Sciatic nerve (tissue), 2 donors: ENCODE measurements around the gene CRYL1. TPM values are rescaled to one million over a fixed set of nuclear protein-coding genes. Genes with fewer than 3 reads are reported as not detected.

Experiments used
- ATAC-seq: fragments of 200-7000 bp; cut with Tn5 transposase; one replicate; pipeline ENCODE4 v1.9.1; 2020; ENCODE audit warnings: mild to moderate bottlenecking, moderate library complexity
- DNase-seq: peaks from one replicate; pipeline ENCODE4 v3.0.0-alpha.2; 2020; ENCODE audit warnings: low spot score
- intact Hi-C: fragments of 100-400 bp; cut with DNase I; formaldehyde crosslinking; loops from one replicate; pipeline ENCODE4 v1.14.2; 2022
- total RNA-seq: library from RNA; stranded (reverse); fragmentation: NEBNext Ultra II Directional; extraction: Animal tissue kit (Norgen Biotek cat#: 25700); gene quantifications from one replicate; pipeline ENCODE4 v1.2.1, GENCODE V29; 2021
- donor health status: DM: no; HTN: no; CAD: no.
- donor health status: DM: no; HTN: no; CAD: no.

The CRYL1 gene
- total RNA-seq, 1 donor from 2014 or later, result 44.8 TPM

DNA sequence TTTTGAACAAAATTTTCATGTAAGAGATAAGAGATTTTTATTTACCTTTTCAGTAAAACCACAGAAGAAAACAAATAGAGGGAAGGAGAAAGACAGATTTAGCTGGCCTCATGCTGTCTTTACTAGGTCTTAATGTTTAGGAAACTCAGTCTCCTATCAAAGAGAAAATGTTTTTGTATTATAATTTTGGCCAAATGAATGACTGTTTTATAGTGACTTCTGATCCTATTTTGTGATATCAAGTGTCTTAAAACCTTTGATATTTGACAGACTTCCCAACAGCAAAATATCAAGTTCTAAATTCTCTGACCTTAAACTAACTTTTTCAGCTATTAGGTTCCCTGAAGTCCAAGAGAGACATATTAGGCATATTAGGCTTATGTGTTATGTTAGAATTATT, 27.0 kb downstream of the CRYL1 start:
- intact Hi-C loops, result loop anchor here (10.0 kb wide), 1 partner anchor 206 kb away; the partner anchor contains the start of gene IL17D
- ATAC-seq (no peak), DNase-seq (no peak)

DNA sequence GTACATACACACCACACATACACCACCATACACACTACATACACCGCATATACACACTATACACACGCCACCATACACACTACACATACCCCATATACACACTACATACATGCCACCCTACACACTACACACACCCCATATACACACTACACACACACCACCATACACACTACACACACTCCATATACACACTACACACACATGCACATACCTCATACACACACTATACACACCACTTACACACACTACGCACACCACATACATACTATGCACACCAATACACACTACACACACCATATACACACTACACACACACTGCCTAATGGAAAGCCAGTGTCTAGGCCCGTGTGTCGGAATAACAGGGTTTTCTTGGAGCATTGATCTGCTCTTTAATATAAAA, 27.5 kb downstream of the CRYL1 start:
- ATAC-seq, result no peak
- no peak for DNase-seq
- intact Hi-C loops, result loop anchor here (10.0 kb wide), 1 partner anchor 207 kb away; the partner anchor contains the start of gene IL17D

DNA sequence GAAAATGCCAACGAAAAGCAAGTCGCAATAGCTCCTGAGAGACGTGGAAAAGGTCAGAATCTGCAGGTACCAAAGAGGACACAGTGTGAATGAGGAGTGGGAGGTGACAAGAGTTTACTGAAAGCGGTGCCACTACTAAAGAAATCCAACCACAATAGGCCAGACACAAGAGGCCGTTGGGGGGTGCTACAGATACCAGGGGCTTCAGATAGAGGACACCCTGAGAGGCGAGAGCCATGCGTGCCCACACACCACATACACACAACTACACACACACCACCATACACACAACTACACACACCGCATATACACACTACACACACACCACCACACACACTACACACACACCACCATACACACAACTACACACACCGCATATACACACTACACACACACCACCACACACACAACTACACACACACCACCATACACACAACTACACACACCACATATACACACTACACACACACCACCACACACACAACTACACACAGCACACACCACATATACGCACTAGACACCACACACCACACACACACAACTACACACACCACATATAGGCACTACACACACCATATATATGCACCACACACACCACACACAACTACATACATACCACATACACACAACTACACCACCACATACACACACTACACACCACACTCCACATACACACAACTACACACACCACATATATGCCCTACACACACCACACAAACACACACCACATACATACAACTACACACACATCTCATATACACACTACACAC, 28.5 kb downstream of the CRYL1 start:
- DNase-seq (no peak), ATAC-seq (no peak)
- intact Hi-C loops, result loop anchor here (10.0 kb wide), 1 partner anchor 208 kb away; the partner anchor contains the start of gene IL17D

DNA sequence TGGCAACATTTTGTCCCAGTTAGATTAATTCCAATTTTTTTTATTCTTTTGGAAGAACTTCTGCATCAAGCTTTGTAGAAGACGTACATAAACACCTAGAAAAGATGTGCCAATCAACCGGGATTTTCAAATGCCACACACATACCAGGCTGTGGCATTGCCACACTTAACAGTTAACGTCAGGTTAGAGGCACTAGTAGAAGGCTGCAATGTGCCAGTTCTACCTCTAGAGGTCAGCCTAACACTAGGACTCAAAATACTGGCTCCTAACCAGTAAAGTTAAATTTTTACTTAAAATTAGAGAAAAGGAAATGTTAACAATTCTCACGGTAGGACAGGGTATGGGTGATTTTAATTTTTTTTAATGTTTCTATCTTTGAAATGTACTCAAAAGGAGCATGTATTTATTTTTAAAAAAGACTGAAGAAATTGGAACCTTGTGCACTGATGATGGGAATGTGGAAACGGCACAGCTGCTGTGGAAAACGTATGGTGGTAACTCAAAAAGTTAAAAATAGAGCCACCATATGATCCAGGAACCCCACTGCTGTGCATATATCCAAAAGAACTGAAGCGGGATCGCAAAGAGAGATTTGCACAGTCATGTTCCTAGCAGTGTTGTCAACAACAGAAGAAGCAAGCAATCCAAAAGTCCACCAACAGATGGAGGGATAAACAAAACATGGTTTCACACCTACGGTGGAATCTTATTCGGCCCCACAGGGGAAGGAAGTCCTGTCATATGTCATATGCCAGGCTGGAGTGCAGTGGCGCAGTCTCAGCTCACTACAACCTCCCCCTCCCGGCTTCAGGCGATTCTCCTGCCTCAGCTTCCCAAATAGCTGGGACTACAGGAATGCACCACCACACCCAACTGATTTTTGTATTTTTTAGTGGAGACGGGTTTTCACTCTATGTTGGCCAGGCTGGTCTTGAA, 30.3 kb downstream of the CRYL1 start:
- DNase-seq (peak; percentile 77), ATAC-seq (peak; percentile 89)
- intact Hi-C loops, result loop anchor here (10.0 kb wide), 1 partner anchor 209 kb away; the partner anchor contains the start of gene IL17D

DNA sequence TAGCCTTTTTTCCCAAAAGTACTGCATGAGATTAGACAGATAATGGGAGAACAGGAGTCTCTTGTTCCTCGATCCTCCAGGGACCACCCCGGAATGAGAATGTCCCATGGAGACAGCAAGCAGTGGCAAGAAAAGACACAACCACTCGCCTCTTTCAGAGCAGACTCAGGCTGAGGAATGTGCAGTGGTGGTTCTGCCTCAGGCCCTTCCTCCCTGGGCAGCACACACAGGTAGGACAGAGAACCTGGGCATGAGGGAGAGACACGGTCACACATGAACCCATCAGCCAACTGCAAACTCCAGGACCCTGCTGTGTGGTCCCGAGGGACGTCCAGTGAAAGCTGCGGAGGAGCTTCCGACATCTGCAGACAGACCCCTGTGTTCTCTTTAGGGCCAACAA, 31.0 kb downstream of the CRYL1 start:
- ATAC-seq, result peak; percentile 25

DNA sequence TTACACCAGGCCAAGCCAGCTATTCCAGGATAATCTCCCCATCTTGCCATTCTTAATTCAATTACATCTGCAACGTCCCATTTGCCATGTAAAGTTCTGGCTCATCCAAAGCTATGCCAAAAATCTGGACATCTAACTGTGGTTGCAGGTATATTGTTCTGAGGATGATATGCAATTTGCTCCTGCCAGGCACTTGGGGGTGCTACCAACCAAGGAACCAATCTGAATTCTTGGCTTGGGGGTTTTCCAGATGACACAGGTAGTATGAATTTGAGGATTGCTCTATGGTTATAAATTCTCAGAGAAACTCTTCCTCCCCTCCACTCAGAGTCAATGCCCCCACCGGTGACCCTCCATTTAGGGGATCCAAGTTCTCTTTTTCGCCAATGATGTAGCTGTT, 33.0 kb downstream of the CRYL1 start:
- intact Hi-C loops, result loop anchor here (10.0 kb wide), 1 partner anchor 212 kb away; the partner anchor contains the start of gene IL17D
- ATAC-seq (no peak), DNase-seq (no peak)

More for the DNA sequence above, 31.0 kb downstream of the CRYL1 start:
- intact Hi-C loops, result loop anchor here (10.0 kb wide), 1 partner anchor 210 kb away; the partner anchor contains the start of gene IL17D
- DNase-seq, result no peak

DNA sequence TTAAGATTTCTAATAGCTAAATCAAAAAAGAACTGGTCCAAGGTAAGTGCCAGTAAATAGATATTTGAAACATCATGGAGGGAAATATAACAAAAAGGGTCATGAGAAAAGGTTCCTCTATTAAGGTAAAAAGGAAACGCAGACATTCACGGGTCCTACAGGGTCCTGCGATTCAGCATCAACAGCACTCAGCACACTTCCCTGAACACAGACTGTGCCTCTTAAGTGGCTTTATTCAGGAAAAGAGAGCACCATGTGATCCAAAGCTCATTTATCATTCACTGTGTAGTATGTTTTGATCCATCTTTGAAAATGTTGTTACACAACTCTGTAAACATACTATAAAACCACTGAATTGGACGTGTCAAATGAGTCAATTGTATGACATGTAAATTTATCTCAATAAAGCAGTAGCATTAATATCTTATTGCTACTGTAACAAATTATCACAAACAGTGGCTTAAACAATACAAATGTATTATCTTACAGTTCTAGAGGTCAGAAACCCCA, 33.7 kb downstream of the CRYL1 start:
- ATAC-seq (no peak), DNase-seq (no peak)
- intact Hi-C loops, result loop anchor here (10.0 kb wide), 1 partner anchor 213 kb away; the partner anchor contains the start of gene IL17D

DNA sequence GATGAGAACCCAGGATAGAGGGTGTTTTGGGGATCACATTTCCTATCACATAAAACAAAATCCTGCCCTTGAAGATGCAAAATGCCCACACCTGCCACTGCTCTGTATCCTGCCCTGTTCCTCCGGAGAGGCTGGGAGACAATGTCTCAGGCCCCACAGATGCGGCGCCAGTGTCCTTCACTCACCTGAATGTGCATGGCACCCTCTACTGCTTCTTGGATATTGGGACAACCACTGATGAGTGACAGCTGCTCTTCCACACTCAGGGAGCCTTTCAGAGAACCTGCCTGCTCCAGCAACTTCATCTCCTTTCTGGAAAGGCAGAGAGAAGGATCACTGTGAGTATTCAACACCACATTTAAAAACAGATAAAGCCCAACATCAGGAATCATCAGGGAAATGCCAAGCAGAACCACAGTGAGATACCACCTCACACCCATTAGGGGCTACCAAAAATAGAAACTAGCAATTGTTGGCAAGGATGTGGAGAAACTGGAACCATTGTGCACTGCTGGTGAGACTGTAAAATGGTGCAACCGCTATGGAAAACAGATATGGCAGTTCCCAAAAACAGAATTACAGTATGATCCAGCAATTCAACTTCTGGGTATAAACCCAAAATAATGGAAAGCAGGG, 36.4 kb downstream of the CRYL1 start:
- DNase-seq (no peak), ATAC-seq (no peak)
- intact Hi-C loops, result loop anchor here (10.0 kb wide), 1 partner anchor 295 kb away; the partner anchor contains the start of gene GJB2

DNA sequence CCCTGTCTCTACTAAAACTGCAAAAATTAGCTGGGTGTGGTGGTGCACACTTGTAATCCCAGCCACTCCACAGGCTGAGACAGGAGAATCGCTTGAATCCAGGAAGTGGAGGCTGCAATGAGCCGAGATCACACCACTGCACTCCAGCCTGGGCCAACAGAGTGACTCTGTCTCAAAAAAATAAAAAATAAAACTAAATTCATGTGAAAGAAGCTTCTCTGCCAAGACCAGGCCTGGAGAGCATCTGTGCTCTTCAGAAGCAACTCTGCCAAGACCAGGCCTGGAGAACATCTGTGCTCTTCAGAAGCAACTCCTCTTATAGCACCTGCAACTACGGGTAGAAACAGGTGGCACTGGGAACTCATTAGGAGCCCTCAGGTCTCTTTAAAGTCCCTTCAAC, 37.7 kb downstream of the CRYL1 start:
- DNase-seq, result no peak
- intact Hi-C loops, result loop anchor here (10.0 kb wide), 1 partner anchor 293 kb away; the partner anchor contains the start of gene GJB2
- peak; percentile 79 for ATAC-seq

DNA sequence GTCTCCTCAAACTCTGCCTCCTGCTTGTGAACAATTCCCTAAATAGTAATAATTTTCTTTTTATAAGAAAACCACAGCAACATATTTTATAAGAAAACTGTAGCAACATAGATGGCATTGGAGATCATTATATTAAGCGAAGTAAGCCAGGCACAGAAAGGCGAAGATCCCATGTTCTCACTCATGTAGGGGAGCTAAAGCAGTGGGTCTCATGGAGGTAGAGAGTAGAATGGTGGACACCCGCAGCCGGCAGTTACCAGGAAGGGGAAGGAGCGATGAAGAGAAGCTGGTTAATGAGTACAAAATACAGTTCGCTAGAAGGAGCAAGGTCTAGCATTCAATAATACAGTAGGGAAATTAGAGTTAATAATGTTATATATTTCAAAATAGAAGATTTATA, 42.9 kb downstream of the CRYL1 start:
- no peak for DNase-seq
- ATAC-seq, result peak; percentile 40
- intact Hi-C loops, result loop anchor here (10.0 kb wide), 1 partner anchor 288 kb away; the partner anchor contains the start of gene GJB2

DNA sequence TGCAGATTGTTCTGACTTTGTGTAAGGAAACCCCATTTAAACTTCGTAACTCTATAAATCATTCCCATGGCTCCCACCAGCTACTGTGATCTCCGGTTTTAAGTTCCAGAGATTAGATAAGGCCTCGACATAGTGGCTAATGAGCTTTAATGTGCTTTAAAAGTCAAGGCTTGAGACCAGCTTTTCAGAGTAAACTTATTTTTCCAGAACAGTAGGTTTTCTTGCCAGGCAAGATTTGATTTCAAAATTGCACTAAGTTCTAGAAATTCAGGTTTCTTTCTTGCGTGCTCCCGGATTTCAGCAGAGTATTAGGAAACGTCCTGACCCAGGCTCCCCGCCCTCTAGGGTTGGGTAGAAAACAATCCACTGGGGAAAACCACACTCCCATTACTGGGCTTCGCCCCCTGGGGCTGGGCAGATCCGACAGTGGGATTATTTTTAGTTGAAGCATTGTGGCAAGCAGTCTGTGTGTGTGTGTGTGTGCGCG, 43.3 kb downstream of the CRYL1 start:
- DNase-seq, result no peak
- peak; percentile 95 for ATAC-seq
- intact Hi-C loops, result loop anchor here (10.0 kb wide), 1 partner anchor 288 kb away; the partner anchor contains the start of gene GJB2

DNA sequence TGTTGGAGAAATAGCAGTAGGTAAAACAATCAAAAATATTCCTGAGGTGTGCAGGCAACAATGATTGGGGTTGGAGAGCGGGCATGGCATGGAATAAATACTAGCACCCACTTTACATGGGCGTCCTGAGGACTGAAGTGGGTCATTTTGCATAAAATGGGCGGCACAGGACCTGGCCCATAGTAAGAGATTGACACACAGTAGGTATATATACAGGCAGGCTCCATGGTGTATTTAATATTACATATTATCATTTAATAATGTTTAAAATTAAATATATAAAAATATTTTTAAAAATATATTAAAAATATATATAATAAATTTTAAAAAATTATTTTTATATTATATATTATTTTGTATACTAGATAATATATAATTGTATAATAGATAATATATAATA, 48.3 kb downstream of the CRYL1 start:
- no peak for ATAC-seq
- intact Hi-C loops, result no loop called here
- DNase-seq, result no peak

DNA sequence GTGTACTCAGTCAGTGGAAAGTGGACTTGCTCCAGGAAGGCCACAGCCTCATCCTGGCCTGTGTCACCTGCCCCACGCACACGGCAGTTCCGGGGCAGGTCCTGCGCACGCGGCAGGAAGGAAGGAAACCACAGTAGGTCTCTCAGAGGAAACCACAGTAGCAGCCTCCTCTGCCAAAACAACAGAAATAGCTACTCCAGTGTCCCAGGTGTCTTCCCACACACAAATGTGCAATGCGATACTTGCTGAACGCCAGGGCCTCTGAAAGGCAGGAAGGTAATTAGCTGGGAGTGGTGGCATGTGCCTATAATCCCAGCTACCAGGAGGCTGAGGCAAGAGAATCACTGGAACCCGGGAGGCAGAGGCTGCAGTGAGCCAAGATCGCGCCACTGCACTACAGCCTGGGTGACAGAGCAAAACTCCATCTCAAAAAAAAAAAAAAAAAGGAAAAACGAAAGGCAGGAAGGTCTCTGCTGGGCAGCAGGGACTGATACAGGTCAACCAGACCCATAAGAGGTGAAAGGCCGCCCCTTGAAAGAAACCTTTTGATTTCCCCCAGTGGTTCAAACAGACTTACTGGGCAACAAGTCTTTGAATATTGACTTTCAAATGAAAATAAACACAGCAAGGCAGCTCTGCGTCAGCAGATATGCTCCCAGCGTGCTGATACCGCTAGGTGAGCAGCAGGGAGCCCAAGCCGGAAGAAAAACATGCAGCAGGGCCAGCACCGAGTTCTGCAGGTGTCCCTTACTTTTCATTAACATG, 49.5 kb downstream of the CRYL1 start:
- no peak for DNase-seq
- ATAC-seq, result peak; percentile 60
- intact Hi-C loops, result no loop called here

DNA sequence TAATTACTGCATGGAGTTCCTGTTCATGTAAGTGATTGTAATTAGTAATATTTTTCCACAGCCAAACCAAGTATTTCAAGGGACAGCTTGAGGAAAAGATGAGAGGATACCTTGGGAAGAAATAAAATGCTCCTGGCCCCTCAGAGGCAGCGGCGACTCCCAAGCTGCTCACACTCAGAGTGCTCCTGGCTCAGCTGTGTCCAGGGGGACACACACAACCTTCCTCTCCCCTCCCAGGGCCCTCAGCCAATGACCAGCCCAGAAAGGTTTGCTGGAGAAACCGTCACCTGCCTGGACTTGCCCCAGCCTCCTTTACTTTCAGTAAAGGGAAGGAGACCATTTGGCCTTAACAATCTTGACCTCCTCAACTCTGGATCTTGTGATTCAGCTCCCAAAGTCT, 51.1 kb downstream of the CRYL1 start:
- intact Hi-C loops, result no loop called here
- DNase-seq (no peak), ATAC-seq (no peak)

DNA sequence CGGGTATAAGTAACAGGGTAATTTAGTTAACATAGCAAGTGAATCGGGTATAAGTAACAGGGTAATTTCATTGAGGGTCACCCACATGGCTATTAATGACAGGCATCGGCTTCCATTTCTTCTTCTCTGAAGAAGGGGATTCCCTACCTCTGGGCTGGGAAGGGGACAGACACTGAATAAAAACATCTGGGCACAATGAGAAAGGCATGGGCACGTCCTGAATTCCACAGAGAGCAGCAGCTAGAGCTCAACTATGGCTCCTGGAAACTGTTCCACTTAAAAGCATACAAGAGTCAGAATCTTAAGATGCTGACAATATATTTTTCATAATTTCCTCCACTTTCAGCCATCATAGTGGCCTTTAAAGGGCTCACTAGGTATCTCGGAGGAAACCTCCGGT, 51.8 kb downstream of the CRYL1 start:
- DNase-seq (no peak), ATAC-seq (no peak)
- intact Hi-C loops, result no loop called here

DNA sequence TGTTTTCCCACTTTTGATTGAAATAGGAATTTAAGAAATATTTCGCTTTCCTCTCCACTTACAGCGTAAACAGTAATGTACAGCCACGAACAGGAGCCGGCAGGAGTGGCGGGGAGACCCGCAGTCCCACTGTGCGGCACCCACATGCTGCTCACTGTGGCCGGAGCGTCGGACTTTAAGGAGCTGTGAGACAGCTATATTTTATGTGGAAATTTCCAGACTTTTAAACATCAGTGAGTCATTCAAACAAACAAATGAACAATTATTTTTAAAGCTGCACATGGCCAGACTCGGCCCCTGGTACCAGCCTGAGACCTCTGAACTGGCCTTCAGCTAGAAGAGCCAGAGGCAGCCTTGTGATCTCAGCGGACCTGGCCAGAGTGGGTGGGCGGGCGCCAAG, 52.5 kb downstream of the CRYL1 start:
- no peak for ATAC-seq
- intact Hi-C loops, result no loop called here
- no peak for DNase-seq

DNA sequence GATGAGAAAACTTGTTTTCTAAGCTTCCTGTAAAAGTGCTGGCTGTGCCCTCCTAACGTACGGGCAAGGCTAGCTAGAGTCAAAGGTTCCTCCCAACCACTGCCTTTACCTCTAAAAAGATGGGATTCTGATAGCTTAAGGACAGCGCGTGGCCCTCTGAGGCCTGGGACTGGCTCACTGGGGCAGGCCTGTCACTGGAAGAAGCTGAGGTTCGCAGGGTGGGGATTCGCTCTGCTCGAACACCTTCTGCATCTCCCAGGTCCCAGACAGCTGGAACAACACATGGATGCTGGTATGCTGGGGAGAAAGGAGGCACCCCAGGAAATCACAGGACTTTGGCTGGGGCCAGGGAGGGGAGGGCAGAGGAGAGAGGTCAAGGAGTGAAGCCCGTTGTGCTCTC, 53.1 kb downstream of the CRYL1 start:
- DNase-seq (no peak), ATAC-seq (no peak)
- intact Hi-C loops, result no loop called here

DNA sequence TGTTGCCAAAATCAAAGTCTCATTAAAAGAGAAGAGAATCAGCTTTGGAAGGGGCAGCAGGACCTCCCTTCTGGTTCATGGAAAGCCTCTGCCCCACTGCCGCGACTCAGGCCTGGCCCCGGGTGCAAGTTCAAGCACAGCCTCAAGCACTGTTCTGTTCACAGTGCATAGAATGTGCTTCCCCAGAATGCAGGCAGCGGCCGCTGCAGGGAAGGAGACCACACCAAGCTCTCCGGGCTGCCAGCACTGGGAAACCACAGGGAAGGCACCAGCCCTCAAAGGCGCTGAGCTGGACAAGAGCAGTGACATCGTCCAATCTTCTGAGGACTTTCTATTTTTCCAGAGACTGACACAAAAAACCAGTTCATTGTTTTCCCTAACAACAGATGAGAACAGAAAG, 55.5 kb downstream of the CRYL1 start:
- ATAC-seq, result no peak
- intact Hi-C loops, result no loop called here

More for the DNA sequence above, 55.5 kb downstream of the CRYL1 start:
- DNase-seq, result no peak
